ENCODE results near the gene CYLD.

The CYLD gene

GRCh38 chr16:50848755-50849514, 107.0 kb downstream of the CYLD start:
- H3K4me3 ChIP-seq (ENCODE audit: low read depth, low read length): no peak overlapping the region
- TF ChIP-seq CTCF (IDR thresholded peaks at IDR 0.05; ENCODE audit: borderline replicate concordance, insufficient read depth, low read depth, low read length): no peak
